B cell (primary cell): ENCODE measurements around the gene CHCHD6. TPM values are rescaled to one million over a fixed set of nuclear protein-coding genes. Genes with fewer than 3 reads are reported as not detected.

ENCODE experiments used
- ATAC-seq: fragments of 200-7000 bp; cut with Tn5 transposase; one replicate; pipeline ENCODE4 v1.10.0; 2021; ENCODE audit warnings: low read depth, mild to moderate bottlenecking, moderate number of reproducible peaks, moderate library complexity
- CTCF ChIA-PET: fragments of 350-600 bp; sonication (Branson Sonifier 250); formaldehyde crosslinking; loops from one replicate; lab custom pipeline; 2021; ENCODE audit warnings: antibody characterized with exemption, inconsistent platforms; lab: Charles Lee
- POLR2A ChIA-PET: fragments of 350-600 bp; sonication (Branson Sonifier 250); formaldehyde crosslinking; loops from one replicate; lab custom pipeline; 2021; ENCODE audit warnings: antibody characterized with exemption; lab: Charles Lee
- DNase-seq: peaks from one replicate; pipeline ENCODE4 v3.0.0; 2013
- H2AFZ ChIP-seq: 2 replicates; pipeline ENCODE4 v1.6.1; 2012; ENCODE audit warnings: mild to moderate bottlenecking, low read depth, low read length; ENCODE audit not compliant: insufficient read depth, poor library complexity, severe bottlenecking
- H3K27ac ChIP-seq, 2 donors: 1 replicate in 1 of 2; 2 replicates in 1 of 2; pipeline ENCODE4 v1.5.1; 2012 to 2013; ENCODE audit warnings: low read length in 2 of 2, mild to moderate bottlenecking in 2 of 2, moderate library complexity in 1 of 2
- H3K27me3 ChIP-seq, 4 experiments: fragments of 200-600 bp in 1 of 4; sonication (generic) in 1 of 4; replicated peaks in 1 of 4; 1 replicate in 2 of 4; 2 replicates in 2 of 4; pipeline versions ENCODE4 v1.6.1 to v1.7.0; 2013 to 2016; ENCODE audit warnings: low read length in 3 of 4, mild to moderate bottlenecking in 2 of 4, mixed read lengths in 1 of 4, moderate library complexity in 1 of 4; ENCODE audit not compliant: insufficient read depth in 4 of 4, control insufficient read depth in 3 of 4; ENCODE audit errors: control extremely low read depth in 1 of 4
- H3K36me3 ChIP-seq, 2 experiments: replicated peaks in 1 of 2; 1 replicate in 1 of 2; 2 replicates in 1 of 2; pipeline versions ENCODE4 v1.6.1 to v1.7.1; 2013; ENCODE audit warnings: low read length in 1 of 2; ENCODE audit not compliant: insufficient read depth in 2 of 2, control insufficient read depth in 1 of 2; ENCODE audit errors: control extremely low read depth in 1 of 2, extremely low read depth in 1 of 2
- H3K4me1 ChIP-seq, 2 donors: fragments of 200-600 bp in 1 of 2; sonication (generic) in 1 of 2; 1 replicate in 1 of 2; 2 replicates in 1 of 2; pipeline versions ENCODE4 v1.5.1 to v1.6.1; 2013 to 2017; ENCODE audit warnings: low read length in 2 of 2; ENCODE audit not compliant: control insufficient read depth in 2 of 2, insufficient read depth in 2 of 2
- H3K4me2 ChIP-seq: replicated peaks from 2 replicates; pipeline ENCODE3; 2012; ENCODE audit warnings: mild to moderate bottlenecking, low read depth, low read length; ENCODE audit not compliant: poor library complexity, severe bottlenecking
- H3K4me3 ChIP-seq, 5 experiments: fragments of 200-600 bp in 1 of 5; sonication (generic) in 1 of 5; 1 replicate in 3 of 5; 2 replicates in 2 of 5; pipeline versions ENCODE4 v1.5.1 to v1.7.0; 2011 to 2016; ENCODE audit warnings: low read length in 4 of 5, mild to moderate bottlenecking in 4 of 5, low read depth in 2 of 5, control low read depth in 1 of 5, moderate library complexity in 1 of 5; ENCODE audit not compliant: insufficient read depth in 1 of 5; ENCODE audit errors: control extremely low read depth in 1 of 5, extremely low read depth in 1 of 5
- H3K79me2 ChIP-seq: fragments of 200-600 bp; sonication (generic); one replicate; pipeline ENCODE4 v1.6.0; 2016; ENCODE audit warnings: low read length; ENCODE audit not compliant: control insufficient read depth, insufficient read depth
- H3K9ac ChIP-seq: fragments of 200-600 bp; sonication (generic); 2 replicates; pipeline ENCODE4 v1.6.1; 2017; ENCODE audit warnings: mild to moderate bottlenecking, low read length, moderate library complexity
- H3K9me3 ChIP-seq, 3 donors: one replicate each; pipeline versions ENCODE4 v1.6.1 to v1.7.1; 2013; ENCODE audit warnings: low read length in 2 of 3; ENCODE audit not compliant: control insufficient read depth in 2 of 3, insufficient read depth in 1 of 3; ENCODE audit errors: control extremely low read depth in 1 of 3
- H4K20me1 ChIP-seq: 2 replicates; pipeline ENCODE4 v1.6.0; 2012; ENCODE audit warnings: mild to moderate bottlenecking, low read length; ENCODE audit not compliant: insufficient read depth, control insufficient read depth, poor library complexity, severe bottlenecking
- H3K27ac Mint-ChIP-seq: one replicate; pipeline ENCODE4 v1.8.0; 2021; ENCODE audit warnings: mixed read lengths
- H3K27me3 Mint-ChIP-seq: one replicate; pipeline ENCODE4 v1.8.0; 2021; ENCODE audit warnings: mixed read lengths
- H3K4me1 Mint-ChIP-seq: one replicate; pipeline ENCODE4 v1.8.0; 2021; ENCODE audit warnings: mixed read lengths
- H3K4me3 Mint-ChIP-seq: one replicate; pipeline ENCODE4 v1.8.0; 2021; ENCODE audit warnings: mixed read lengths
- H3K9me3 Mint-ChIP-seq: one replicate; pipeline ENCODE4 v1.8.0; 2022; ENCODE audit warnings: mixed read lengths; ENCODE audit not compliant: insufficient read depth
- EZH2 ChIP-seq: IDR thresholded peaks from 2 replicates; pipeline ENCODE4 v1.6.1; 2012; ENCODE audit warnings: borderline replicate concordance, low read depth, mild to moderate bottlenecking, moderate library complexity, low read length; ENCODE audit not compliant: insufficient read depth, poor library complexity, severe bottlenecking
- WGBS: methylation state at CpG from one replicate; pipeline ENCODE4 v1.1.5; 2013; ENCODE audit warnings: missing lambda C conversion rate; ENCODE audit not compliant: insufficient coverage; 5-methylcytosine and 5-hydroxymethylcytosine counted together
- intact Hi-C: fragments of 100-400 bp; cut with micrococcal nuclease; formaldehyde crosslinking; loops from one replicate; pipeline ENCODE4 v1.10.0; 2022
- polyA plus RNA-seq: library from polyadenylated mRNA; depleted of rRNA; stranded (reverse); fragments of >200 nt; gene quantifications from 2 replicates; pipeline ENCODE4 v1.2.3, GENCODE V29; 2012
- total RNA-seq, 2 donors: library from RNA; stranded (reverse); fragments of 120-200 nt in 1 of 2; gene quantifications; 1 replicate in 1 of 2; 2 replicates in 1 of 2; pipeline versions ENCODE4 v1.2.3 to v1.2.4, GENCODE V29; 2013 to 2022
- TF ChIP-seq, protein P1 (sequence below): fragments of 200-600 bp; IDR thresholded peaks from one replicate; pipeline ENCODE4 v1.8.0; 2022; ENCODE audit warnings: antibody characterized with exemption, mild to moderate bottlenecking

CHCHD6 gene
- total and polyA plus RNA-seq, 2 donors (not counting 1 experiment from before 2014, with no cell fraction given), result 8.0 to 13.5 TPM

DNA sequence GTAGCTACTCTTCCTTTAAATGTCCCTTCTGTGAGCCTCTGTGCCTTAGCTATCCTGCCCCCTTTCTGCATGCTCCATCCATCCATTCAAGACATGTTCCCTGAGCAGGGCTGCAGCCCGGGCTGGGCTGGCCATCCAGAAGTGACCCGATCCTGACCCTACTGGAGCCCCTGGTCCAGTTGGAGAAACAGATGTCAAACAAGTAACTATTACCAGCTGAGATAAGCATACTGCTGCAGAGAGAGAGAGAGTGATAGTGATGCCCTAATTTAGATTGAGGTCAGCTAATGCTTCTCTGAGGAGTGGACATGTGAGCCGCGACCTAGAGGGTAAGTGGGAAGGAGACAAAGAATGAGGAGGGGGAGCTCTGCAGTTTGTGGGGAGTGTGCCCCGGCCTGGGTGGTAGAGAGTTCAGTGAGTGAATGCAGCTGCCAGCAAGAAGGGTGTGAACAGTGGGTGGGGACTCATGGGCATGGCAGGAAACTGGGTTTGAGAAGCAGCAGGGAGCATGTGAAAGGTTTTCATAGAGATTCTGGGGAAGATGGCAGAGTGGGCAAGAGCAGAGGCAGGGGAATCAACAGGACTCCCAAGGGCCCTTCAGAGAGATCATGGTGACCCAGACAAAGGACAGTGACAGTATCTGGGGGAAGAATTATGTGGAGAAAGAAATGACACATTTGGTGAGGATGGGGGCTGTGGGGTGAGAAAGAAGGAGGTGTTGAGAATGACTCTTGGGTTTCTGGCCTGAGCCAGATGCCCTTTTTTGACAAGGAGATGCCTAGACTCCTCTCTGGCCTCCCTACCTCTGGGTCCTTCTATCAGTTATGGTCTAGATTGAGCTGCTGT is 44.9 kb downstream of the CHCHD6 start:
- Histone ChIP-seq H3K9me3 (no peaks in the 10 kb centered on the region), H3K27me3 (no peaks in the 10 kb centered on the region), H3K4me1 (no peaks in the 10 kb centered on the region), H3K4me3 (no peak overlapping the region), H3K36me3 (no peaks in the 10 kb centered on the region), H3K9ac (no peak overlapping the region), H3K27ac (no peak overlapping the region), H2AFZ (no peak overlapping the region), H3K79me2 (no peaks in the 10 kb centered on the region), H4K20me1 (no peaks in the 10 kb centered on the region), H3K4me2 (no peak overlapping the region)
- no peak overlapping the region for H3K4me3 Mint-ChIP-seq
- H3K27me3 Mint-ChIP-seq, result no peaks in the 10 kb centered on the region
- TF ChIP-seq EZH2, result no peak
- TF ChIP-seq, protein P1, sequence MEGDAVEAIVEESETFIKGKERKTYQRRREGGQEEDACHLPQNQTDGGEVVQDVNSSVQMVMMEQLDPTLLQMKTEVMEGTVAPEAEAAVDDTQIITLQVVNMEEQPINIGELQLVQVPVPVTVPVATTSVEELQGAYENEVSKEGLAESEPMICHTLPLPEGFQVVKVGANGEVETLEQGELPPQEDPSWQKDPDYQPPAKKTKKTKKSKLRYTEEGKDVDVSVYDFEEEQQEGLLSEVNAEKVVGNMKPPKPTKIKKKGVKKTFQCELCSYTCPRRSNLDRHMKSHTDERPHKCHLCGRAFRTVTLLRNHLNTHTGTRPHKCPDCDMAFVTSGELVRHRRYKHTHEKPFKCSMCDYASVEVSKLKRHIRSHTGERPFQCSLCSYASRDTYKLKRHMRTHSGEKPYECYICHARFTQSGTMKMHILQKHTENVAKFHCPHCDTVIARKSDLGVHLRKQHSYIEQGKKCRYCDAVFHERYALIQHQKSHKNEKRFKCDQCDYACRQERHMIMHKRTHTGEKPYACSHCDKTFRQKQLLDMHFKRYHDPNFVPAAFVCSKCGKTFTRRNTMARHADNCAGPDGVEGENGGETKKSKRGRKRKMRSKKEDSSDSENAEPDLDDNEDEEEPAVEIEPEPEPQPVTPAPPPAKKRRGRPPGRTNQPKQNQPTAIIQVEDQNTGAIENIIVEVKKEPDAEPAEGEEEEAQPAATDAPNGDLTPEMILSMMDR, result no peak
- ATAC-seq (no peak), DNase-seq (no peak)
- WGBS, result 94% methylated on average over 3 of the region's 5 CpGs
- ChIA-PET CTCF (interaction anchor here (0.7 to 9.1 kb wide), 6 partner anchors 10 to 1314 kb away, joined by 3 to 89 read pairs (median 3); no protein-coding TSS in a partner anchor), POLR2A (no interaction called here)
- H3K4me1 Mint-ChIP-seq, result no peaks in the 10 kb centered on the region
- no peaks in the 10 kb centered on the region for H3K9me3 Mint-ChIP-seq
- intact Hi-C loops, result no loop called here
- H3K27ac Mint-ChIP-seq, result no peak overlapping the region

GRCh38 chr3:126749547-126749875 is 45.5 kb downstream of the CHCHD6 start:
- Histone ChIP-seq H3K4me3 (no peak overlapping the region), H3K9ac (no peak overlapping the region), H3K9me3 (no peaks in the 10 kb centered on the region), H3K79me2 (no peaks in the 10 kb centered on the region), H3K27ac (no peak overlapping the region), H3K4me1 (no peaks in the 10 kb centered on the region), H3K4me2 (no peak overlapping the region), H3K36me3 (no peaks in the 10 kb centered on the region), H2AFZ (no peak overlapping the region), H3K27me3 (no peaks in the 10 kb centered on the region), H4K20me1 (no peaks in the 10 kb centered on the region)
- CTCF ChIA-PET, result interaction anchor here (1.0 to 9.1 kb wide), 4 partner anchors 70 to 796 kb away, joined by 3 to 89 read pairs (median 3); no protein-coding TSS in a partner anchor
- intact Hi-C loops, result no loop called here
- POLR2A ChIA-PET, result no interaction called here
- ATAC-seq (no peak), DNase-seq (no peak)
- WGBS, result 100% methylated on average over 3 of the region's 3 CpGs
- Mint-ChIP-seq H3K4me1 (no peaks in the 10 kb centered on the region), H3K27ac (no peak overlapping the region), H3K4me3 (no peak overlapping the region), H3K9me3 (no peaks in the 10 kb centered on the region), H3K27me3 (no peaks in the 10 kb centered on the region)
- TF ChIP-seq EZH2, result no peak
